Measurements from ENCODE around the gene SMIM14. TPM values are rescaled to one million over a fixed set of nuclear protein-coding genes. Genes with fewer than 3 reads are reported as not detected.

SMIM14 gene
- total and polyA plus RNA-seq, 2 of the 8 experiments (the other 6 are each of a cell fraction or from before 2014, with no cell fraction given): 29.1 to 31.0 TPM

- no peak overlapping the region for H2BK12ac ChIP-seq (ENCODE audit: low read depth, low read length)
- FAIRE-seq (no peak), DNase-seq (ENCODE audit: low read depth in 1 of 2, low spot score in 2 of 2) (no peak)
- no peak overlapping the region for H3K18ac ChIP-seq (ENCODE audit: extremely low read depth, low read length)
- H3K23me2 ChIP-seq (ENCODE audit: low read depth, low read length): no peaks in the 10 kb centered on the region
- peaks cover 0 to 3% (median 0%) of the 10 kb centered on the region in 4 experiments; a peak in 1 of 7 replicates for H3K4me1 ChIP-seq (replicated peaks in 1 of 4; ENCODE audit: control insufficient read depth in 3 of 4, insufficient read depth in 4 of 4, low read length in 3 of 4)
- H3K4me2 ChIP-seq (ENCODE audit: insufficient read depth in 1 of 2, low read depth in 2 of 2, low read length in 2 of 2): no peak overlapping the region
- H2BK5ac ChIP-seq (ENCODE audit: low read depth, low read length): no peak overlapping the region
- H2BK15ac ChIP-seq (ENCODE audit: low read length): no peak overlapping the region
- no peak overlapping the region for H4K8ac ChIP-seq (ENCODE audit: extremely low read depth, insufficient read depth, low read length)
- 91% methylated on average over 6 of the region's 6 CpGs; no CpG with 5 or more reads in 1 of the 2 experiments for WGBS, 2 experiments (ENCODE audit: extremely low coverage in 1 of 2, insufficient coverage in 1 of 2, insufficient read length in 1 of 2, insufficient replicate concordance in 2 of 2, low coverage in 1 of 2, low lambda C conversion rate in 2 of 2, missing lambda C conversion rate in 1 of 2)
- H4K20me1 ChIP-seq (replicated peaks in 1 of 2; ENCODE audit: control insufficient read depth in 1 of 2, insufficient read depth in 2 of 2, low read length in 2 of 2): no peaks in the 10 kb centered on the region
- ChIA-PET POLR2A (ENCODE audit: partially characterized antibody) (no interaction called here), CTCF (ENCODE audit: partially characterized antibody) (interaction anchor here (1.6 kb wide), 1 partner anchor 24 kb away, joined by 4 read pairs; no protein-coding TSS in a partner anchor)
- no peak overlapping the region for H2AFZ ChIP-seq (ENCODE audit: low read length)
- H3K56ac ChIP-seq (replicated peaks; ENCODE audit: insufficient read length, low read depth, low read length): no peak overlapping the region
- no peak overlapping the region for H2BK20ac ChIP-seq (ENCODE audit: low read length)
- H3K79me2 ChIP-seq (ENCODE audit: control insufficient read depth in 1 of 2, insufficient read depth in 2 of 2, low read length in 2 of 2): no peaks in the 10 kb centered on the region; a peak in 1 of 4 replicates
- no peak overlapping the region for H4K91ac ChIP-seq (replicated peaks; ENCODE audit: insufficient read length, low read length)
- H3K36me3 ChIP-seq (ENCODE audit: control insufficient read depth in 2 of 4, insufficient read depth in 4 of 4, low read length in 3 of 4): peaks cover 0 to 14% (median 3%) of the 10 kb centered on the region in 4 experiments; a peak in 3 of 8 replicates
- H3K27ac ChIP-seq (ENCODE audit: low read depth, low read length): no peak overlapping the region
- no peaks in the 10 kb centered on the region for H3K79me1 ChIP-seq (ENCODE audit: low read depth, low read length)
- no peak overlapping the region for H3K23ac ChIP-seq (ENCODE audit: insufficient read length)
- H3K9ac ChIP-seq (replicated peaks in 1 of 4; ENCODE audit: extremely low read depth in 1 of 4, low read depth in 3 of 4, low read length in 3 of 4): no peak overlapping the region
- H3K4me3 ChIP-seq (ENCODE audit: extremely low read depth in 1 of 4, insufficient read depth in 2 of 4, low read depth in 3 of 4, low read length in 4 of 4): no peak overlapping the region
- H2AK5ac ChIP-seq (ENCODE audit: low read depth, low read length): no peak overlapping the region
- no peaks in the 10 kb centered on the region for H3K27me3 ChIP-seq (replicated peaks in 1 of 4; ENCODE audit: control insufficient read depth in 3 of 4, extremely low read depth in 1 of 4, insufficient read depth in 3 of 4, low read length in 3 of 4)
- H4K5ac ChIP-seq (ENCODE audit: insufficient read length, low read depth, low read length): no peak overlapping the region
- TF ChIP-seq NRF1 (IDR thresholded peaks at IDR 0.05; ENCODE audit: low read depth, low read length): no peak
- TF ChIP-seq CTBP2 (IDR thresholded peaks at IDR 0.05; ENCODE audit: borderline replicate concordance, insufficient read depth, insufficient read length, low read length): no peak
- TF ChIP-seq SRF (IDR thresholded peaks at IDR 0.05; ENCODE audit: low read depth, low read length): no peak
- no peak for TF ChIP-seq CHD2 (IDR thresholded peaks at IDR 0.05; ENCODE audit: low read length)
- no peak for TF ChIP-seq ASH2L (IDR thresholded peaks at IDR 0.05; ENCODE audit: low read length)
- TF ChIP-seq SP1 (IDR thresholded peaks at IDR 0.05; ENCODE audit: low read depth, low read length): no peak
- no peak for TF ChIP-seq JUN (IDR thresholded peaks at IDR 0.05; ENCODE audit: low read depth, low read length)
- no peak for TF ChIP-seq PHF8 (conservative IDR thresholded peaks at IDR 0.05; ENCODE audit: low read depth, low read length)
- TF ChIP-seq SUZ12 (IDR thresholded peaks at IDR 0.05; ENCODE audit: low read length): no peak
- no peak for TF ChIP-seq SAP30 (IDR thresholded peaks at IDR 0.05; ENCODE audit: insufficient read depth, insufficient replicate concordance, low read length)
- no peak for TF ChIP-seq EP300 (IDR thresholded peaks at IDR 0.05; ENCODE audit: borderline replicate concordance in 1 of 2, low read depth in 2 of 2, low read length in 2 of 2)
- no peak for TF ChIP-seq TAF1 (IDR thresholded peaks at IDR 0.05; ENCODE audit: low read depth, low read length)
- H2BK120ac ChIP-seq (replicated peaks; ENCODE audit: low read depth, low read length): no peak overlapping the region
- no peak overlapping the region for H3K4ac ChIP-seq (replicated peaks; ENCODE audit: insufficient read length, low read depth, low read length)
- peaks cover 3 to 5% of the 10 kb centered on the region in 2 experiments; a peak in 1 of 4 replicates for H3K9me3 ChIP-seq (ENCODE audit: insufficient read depth in 2 of 2, low read depth in 1 of 2, low read length in 1 of 2)
- no peak overlapping the region for H3K14ac ChIP-seq (ENCODE audit: insufficient read length)
These were observed 72.6 kb downstream of the SMIM14 start for GRCh38 chr4:39565878-39566600.
